NCI-H345 treated with DMSO at 0.1 percent for 48 hours (cell line): ENCODE measurements around the gene MTFP1.
"Not testable (repeated sequence)": the region's sequence is repeated elsewhere in the genome, so short reads cannot be mapped to it uniquely, and the experiment has no call there.

ENCODE experiments used
- DNase-seq: peaks from one replicate; lab custom pipeline; 2025; ENCODE audit not compliant: unreplicated experiment; lab: John Stamatoyannopoulos, UW

Gene MTFP1

GRCh38 chr22:30402028-30402765, 23.4 kb upstream of the MTFP1 start:
- no peak for DNase-seq

GRCh38 chr22:30402766-30403104, 22.8 kb upstream of the MTFP1 start:
- DNase-seq, result not testable (repeated sequence)

- DNase-seq, result no peak
These were observed 21.3 kb upstream of the MTFP1 start for GRCh38 chr22:30404307-30404706.

- DNase-seq, result no peak
These were observed 19.8 kb upstream of the MTFP1 start for GRCh38 chr22:30405731-30406130.

- DNase-seq, result no peak
These were observed 19.2 kb upstream of the MTFP1 start for GRCh38 chr22:30406400-30406799.

GRCh38 chr22:30408388-30409102, 17.0 kb upstream of the MTFP1 start:
- DNase-seq, result no peak

- no peak for DNase-seq
These were observed 13.8 kb upstream of the MTFP1 start for GRCh38 chr22:30411780-30412179.

GRCh38 chr22:30413001-30413400, 12.6 kb upstream of the MTFP1 start:
- DNase-seq, result no peak

- no peak for DNase-seq
These were observed 11.6 kb upstream of the MTFP1 start for GRCh38 chr22:30413745-30414524.

GRCh38 chr22:30414525-30415047, 11.0 kb upstream of the MTFP1 start:
- DNase-seq, result no peak

GRCh38 chr22:30416403-30416802, 9.2 kb upstream of the MTFP1 start:
- no peak for DNase-seq

GRCh38 chr22:30416837-30417236, 8.7 kb upstream of the MTFP1 start:
- no peak for DNase-seq

GRCh38 chr22:30420347-30421125, 5.0 kb upstream of the MTFP1 start:
- DNase-seq, result no peak

- DNase-seq, result no peak
These were observed 3.7 kb upstream of the MTFP1 start for GRCh38 chr22:30421695-30422480.

- peak; percentile 0 for DNase-seq
These were observed 2.9 kb upstream of the MTFP1 start for GRCh38 chr22:30422481-30423300.

GRCh38 chr22:30423301-30423958, 2.1 kb upstream of the MTFP1 start:
- peak; percentile 50 for DNase-seq

GRCh38 chr22:30423959-30424533, 1.5 kb upstream of the MTFP1 start:
- DNase-seq, result peak; percentile 98

GRCh38 chr22:30424534-30425326, 838 bp upstream of the MTFP1 start:
- DNase-seq, result no peak
